Measurements from ENCODE around the gene PRKAR1B.

- no peak for TF ChIP-seq CTCF (conservative IDR thresholded peaks at IDR 0.05; ENCODE audit: low read length)
- TF ChIP-seq EZH2phosphoT487 (IDR thresholded peaks at IDR 0.05; ENCODE audit: borderline replicate concordance, low read depth, low read length), result no peak
Observed at GRCh38 chr7:596071-596818, 130.8 kb downstream of the PRKAR1B start.
